GM23248 (cell line): ENCODE data around the gene TTC28. TPM values are rescaled to one million over a fixed set of nuclear protein-coding genes. Genes with fewer than 3 reads are reported as not detected.

ENCODE experiments used
- DNase-seq: peaks from one replicate; pipeline ENCODE4 v3.0.0-alpha.2; 2015
- H2AFZ ChIP-seq: fragments of 200-600 bp; sonication (generic); 2 replicates; pipeline ENCODE4 v1.6.1; 2016; ENCODE audit warnings: antibody characterized with exemption
- H3F3A ChIP-seq: fragments of 200-600 bp; sonication (generic); 2 replicates; pipeline ENCODE4 v1.6.1; 2016; ENCODE audit warnings: mild to moderate bottlenecking, antibody characterized with exemption, mixed run types; ENCODE audit not compliant: insufficient read depth
- H3K27ac ChIP-seq: fragments of 200-600 bp; sonication (generic); 2 replicates; pipeline ENCODE4 v1.5.1; 2016; ENCODE audit warnings: mild to moderate bottlenecking
- H3K27me3 ChIP-seq: fragments of 200-600 bp; sonication (generic); replicated peaks from 2 replicates; pipeline ENCODE4 v1.6.1; 2016; ENCODE audit warnings: mild to moderate bottlenecking; ENCODE audit not compliant: insufficient read depth
- H3K36me3 ChIP-seq: fragments of 200-600 bp; sonication (generic); 2 replicates; pipeline ENCODE4 v1.6.1; 2016; ENCODE audit warnings: low read depth, mild to moderate bottlenecking
- H3K4me1 ChIP-seq: fragments of 200-600 bp; sonication (generic); 2 replicates; pipeline ENCODE4 v1.6.1; 2016; ENCODE audit warnings: mild to moderate bottlenecking; ENCODE audit not compliant: insufficient read depth
- H3K4me2 ChIP-seq: fragments of 200-600 bp; sonication (generic); one replicate; pipeline ENCODE4 v1.6.1; 2016; ENCODE audit warnings: mild to moderate bottlenecking; ENCODE audit not compliant: unreplicated experiment
- H3K4me3 ChIP-seq: fragments of 200-600 bp; sonication (generic); 2 replicates; pipeline ENCODE4 v1.5.1; 2016; ENCODE audit warnings: mild to moderate bottlenecking
- H3K79me2 ChIP-seq: fragments of 200-600 bp; sonication (generic); 2 replicates; pipeline ENCODE4 v1.6.1; 2016; ENCODE audit warnings: mild to moderate bottlenecking; ENCODE audit not compliant: insufficient read depth
- H3K9ac ChIP-seq: fragments of 200-600 bp; sonication (generic); 2 replicates; pipeline ENCODE4 v1.6.1; 2016; ENCODE audit warnings: mild to moderate bottlenecking
- H3K9me2 ChIP-seq: fragments of 200-600 bp; sonication (generic); 2 replicates; pipeline ENCODE4 v1.6.1; 2016; ENCODE audit warnings: mixed run types, mild to moderate bottlenecking, moderate library complexity; ENCODE audit not compliant: insufficient read depth
- H3K9me3 ChIP-seq: fragments of 200-600 bp; sonication (generic); one replicate; pipeline ENCODE4 v1.6.1; 2017; ENCODE audit warnings: low read depth
- H4K20me1 ChIP-seq: fragments of 200-600 bp; sonication (generic); 2 replicates; pipeline ENCODE4 v1.6.0; 2016; ENCODE audit not compliant: insufficient read depth
- EZH2 ChIP-seq: fragments of 200-600 bp; sonication (generic); IDR thresholded peaks from 2 replicates; pipeline ENCODE4 v1.6.1; 2018; ENCODE audit warnings: antibody characterized with exemption, mild to moderate bottlenecking; ENCODE audit not compliant: insufficient read depth, poor library complexity, severe bottlenecking
- EZH2phosphoT487 ChIP-seq: fragments of 200-600 bp; sonication (generic); IDR thresholded peaks from 2 replicates; pipeline ENCODE4 v1.6.1; 2018; ENCODE audit warnings: antibody characterized with exemption, moderate library complexity, mild to moderate bottlenecking, low read depth; ENCODE audit not compliant: insufficient read depth
- WGBS, 2 experiments: methylation state at CpG; one replicate each; pipeline ENCODE4 v1.1.6; 2015 to 2017; ENCODE audit warnings: low lambda C conversion rate in 2 of 2, low coverage in 1 of 2; ENCODE audit errors: missing lambda C conversion rate in 2 of 2; 5-methylcytosine and 5-hydroxymethylcytosine counted together
- in situ Hi-C: fragments of 300-500 bp; cut with MboI; formaldehyde crosslinking; loops from 2 replicates; pipeline ENCODE4 v1.15.0; 2020
- polyA plus RNA-seq: library from polyadenylated mRNA; unstranded; fragments of >200 nt; fragmentation: Nextera tagmentation; extraction: Ambion mirVana; gene quantifications from 2 replicates; pipeline ENCODE4 v1.2.1, GENCODE V29; 2016
- total RNA-seq: library from RNA; depleted of rRNA; stranded (reverse); fragments of >200 nt; shearing (Covaris generic); gene quantifications from 2 replicates; pipeline ENCODE4 v1.2.3, GENCODE V29; 2014

The TTC28 gene
- total and polyA plus RNA-seq, 2 experiments from 2014 or later: 12.5 to 41.9 TPM

DNA sequence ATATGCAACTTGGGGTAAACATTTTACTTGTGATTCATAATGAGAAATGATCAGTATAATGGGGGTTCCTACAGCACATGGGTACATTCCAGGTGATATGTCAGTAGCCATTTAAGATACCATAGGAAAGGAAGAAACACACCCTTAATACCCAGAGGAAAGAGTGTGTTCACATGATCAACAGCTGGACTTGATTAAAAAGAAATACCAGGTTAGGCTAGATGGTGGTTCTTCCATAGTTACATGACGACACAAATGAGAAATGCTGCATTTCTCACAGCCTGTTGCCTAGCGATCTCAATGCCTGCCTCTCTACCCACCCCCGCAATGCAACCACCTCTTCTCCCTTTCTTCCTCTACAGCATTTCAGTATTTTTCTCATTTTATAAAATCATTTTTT lies 96.8 kb downstream of the TTC28 start:
- H2AFZ ChIP-seq: peak overlapping the region; percentile 52; the same call in 1 of the 2 replicates
- TF ChIP-seq EZH2: no peak
- no peaks in the 10 kb centered on the region for H3K36me3 ChIP-seq
- H3K27me3 ChIP-seq: no peaks in the 10 kb centered on the region
- peak overlapping the region; percentile 82 for H3K27ac ChIP-seq
- no peaks in the 10 kb centered on the region for H3K9me2 ChIP-seq
- 0 out of 2 replicates have a peak, but pooled peaks cover 5% of the 10 kb centered on the region for H3K79me2 ChIP-seq
- in situ Hi-C loops: loop anchor here (10.0 kb wide), 1 partner anchor 528 kb away; no protein-coding TSS in a partner anchor
- WGBS, 2 experiments: 54 to 57% methylated on average over 3 of the region's 3 CpGs
- peak overlapping the region; percentile 21 for H3K4me3 ChIP-seq
- peak overlapping the region; percentile 69 for H3K9ac ChIP-seq
- DNase-seq: peak; percentile 93
- peaks cover 15% of the 10 kb centered on the region for H3F3A ChIP-seq
- H3K9me3 ChIP-seq: no peaks in the 10 kb centered on the region
- no peaks in the 10 kb centered on the region for H4K20me1 ChIP-seq
- peak overlapping the region; percentile 68 for H3K4me2 ChIP-seq
- peaks cover 23% of the 10 kb centered on the region for H3K4me1 ChIP-seq

DNA sequence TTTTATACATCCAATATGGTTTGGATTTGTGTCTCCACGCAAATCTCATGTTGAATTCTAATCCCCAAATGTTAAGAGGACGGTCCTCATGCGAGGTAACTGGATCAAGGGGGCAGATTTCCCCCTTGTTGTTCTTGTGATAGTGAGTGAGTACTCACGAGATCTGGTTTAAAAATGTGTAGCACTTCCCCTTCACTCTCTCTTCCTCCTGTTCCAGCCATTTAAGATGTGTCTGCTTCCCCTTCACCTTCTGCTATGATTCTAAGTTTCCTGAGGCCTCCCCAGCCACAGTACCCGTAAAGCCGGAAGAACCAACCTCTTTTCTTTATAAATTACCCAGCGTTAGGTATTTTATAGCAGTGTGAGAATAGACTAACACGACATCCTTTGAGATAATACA lies 98.6 kb downstream of the TTC28 start:
- H2AFZ ChIP-seq: no peak overlapping the region
- no peak for DNase-seq
- peaks cover 23% of the 10 kb centered on the region for H3K4me1 ChIP-seq
- no peaks in the 10 kb centered on the region for H3K36me3 ChIP-seq
- H4K20me1 ChIP-seq: no peaks in the 10 kb centered on the region
- 94 to 96% methylated on average over 8 of the region's 8 CpGs for WGBS, 2 experiments
- H3K9me3 ChIP-seq: no peaks in the 10 kb centered on the region
- no peak overlapping the region for H3K9ac ChIP-seq
- peaks cover 15% of the 10 kb centered on the region for H3F3A ChIP-seq
- no peak overlapping the region for H3K4me2 ChIP-seq
- 0 out of 2 replicates have a peak, but pooled peaks cover 5% of the 10 kb centered on the region for H3K79me2 ChIP-seq
- no peaks in the 10 kb centered on the region for H3K27me3 ChIP-seq
- TF ChIP-seq EZH2 (no peak), EZH2phosphoT487 (no peak)
- no peak overlapping the region for H3K27ac ChIP-seq
- H3K4me3 ChIP-seq: no peak overlapping the region
- in situ Hi-C loops: loop anchor here (10.0 kb wide), 1 partner anchor 526 kb away; no protein-coding TSS in a partner anchor
- H3K9me2 ChIP-seq: no peaks in the 10 kb centered on the region

DNA sequence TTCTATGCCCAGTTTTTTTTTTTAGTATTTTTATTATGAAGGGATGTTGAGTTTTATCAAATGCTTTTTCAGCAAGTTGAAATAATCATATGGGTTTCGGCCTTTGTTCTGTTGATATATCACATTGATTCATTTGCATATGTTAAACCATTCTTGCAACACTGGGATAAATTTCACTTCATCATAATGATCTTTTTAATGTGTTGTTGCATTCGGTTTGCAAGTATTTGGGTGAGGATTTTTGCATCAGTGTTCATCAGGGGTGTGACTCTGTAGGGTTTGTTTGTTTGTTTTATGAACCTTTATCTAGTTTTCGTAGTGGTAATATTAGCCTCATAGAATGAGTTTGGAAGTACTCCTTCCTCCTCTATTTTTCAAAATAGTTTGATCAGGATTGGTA lies 103.5 kb downstream of the TTC28 start:
- no peaks in the 10 kb centered on the region for H3K9me2 ChIP-seq
- H3K9me3 ChIP-seq: no peaks in the 10 kb centered on the region
- H4K20me1 ChIP-seq: no peaks in the 10 kb centered on the region
- no peak overlapping the region for H3K4me3 ChIP-seq
- no peaks in the 10 kb centered on the region for H3K27me3 ChIP-seq
- no peak overlapping the region for H3K9ac ChIP-seq
- no peak for TF ChIP-seq EZH2
- no peak for TF ChIP-seq EZH2phosphoT487
- no peaks in the 10 kb centered on the region for H3K79me2 ChIP-seq
- H3F3A ChIP-seq: no peaks in the 10 kb centered on the region
- no peaks in the 10 kb centered on the region for H3K4me1 ChIP-seq
- H2AFZ ChIP-seq: no peak overlapping the region
- no peak overlapping the region for H3K4me2 ChIP-seq
- no peak for DNase-seq
- 98 to 99% methylated on average over 3 of the region's 3 CpGs for WGBS, 2 experiments
- in situ Hi-C loops: no loop called here
- H3K36me3 ChIP-seq: no peaks in the 10 kb centered on the region
- no peak overlapping the region for H3K27ac ChIP-seq

DNA sequence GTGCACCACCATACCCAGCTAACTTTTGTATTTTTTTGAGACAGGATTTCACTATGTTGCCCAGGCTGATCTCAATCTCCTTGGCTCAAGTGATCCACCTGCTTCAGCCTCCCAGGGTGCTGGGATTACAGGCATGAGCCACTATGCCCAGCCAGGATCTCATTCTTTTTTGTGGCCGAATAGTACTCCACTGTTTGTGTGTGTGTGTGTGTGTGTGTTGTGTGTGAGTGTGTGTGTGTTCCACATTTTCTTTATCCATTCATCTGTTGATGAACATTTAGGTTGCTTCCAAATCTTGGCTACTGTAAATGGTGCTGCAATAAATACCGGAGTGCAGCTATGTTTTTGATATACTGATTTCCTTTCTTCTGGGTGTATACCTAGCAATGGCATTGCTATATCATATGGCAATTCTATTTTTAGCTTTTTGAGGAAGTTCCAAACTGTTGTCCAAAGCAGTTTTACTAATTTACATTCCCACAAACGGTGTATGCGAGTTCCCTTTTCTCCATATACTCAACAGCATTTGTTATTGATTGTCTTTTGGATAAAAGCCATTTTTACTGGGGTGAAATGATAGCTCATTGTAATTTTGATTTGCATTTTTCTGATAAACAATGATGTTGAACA lies 105.4 kb downstream of the TTC28 start:
- H3K36me3 ChIP-seq: no peaks in the 10 kb centered on the region
- no peaks in the 10 kb centered on the region for H3K9me2 ChIP-seq
- H3K9ac ChIP-seq: no peak overlapping the region
- H3K4me1 ChIP-seq: no peaks in the 10 kb centered on the region
- H2AFZ ChIP-seq: no peak overlapping the region
- no peak overlapping the region for H3K4me3 ChIP-seq
- H3K4me2 ChIP-seq: no peak overlapping the region
- no peak overlapping the region for H3K27ac ChIP-seq
- TF ChIP-seq EZH2phosphoT487 (no peak), EZH2 (no peak)
- in situ Hi-C loops: no loop called here
- H3F3A ChIP-seq: no peaks in the 10 kb centered on the region
- no peak for DNase-seq
- no peaks in the 10 kb centered on the region for H3K79me2 ChIP-seq
- H3K27me3 ChIP-seq: no peaks in the 10 kb centered on the region
- no peaks in the 10 kb centered on the region for H4K20me1 ChIP-seq
- H3K9me3 ChIP-seq: no peaks in the 10 kb centered on the region
- WGBS, 2 experiments: 79 to 87% methylated on average over 4 of the region's 4 CpGs
